ENCODE measurements around the gene MIEN1.
"Not testable (repeated sequence)": the region's sequence is repeated elsewhere in the genome, so short reads cannot be mapped to it uniquely, and the experiment has no call there.

MIEN1 gene

GRCh38 chr17:39755554-39756379, 25.4 kb upstream of the MIEN1 start:
- no peak for DNase-seq

- DNase-seq, result no peak
Measured at GRCh38 chr17:39754958-39755553, 24.7 kb upstream of the MIEN1 start.

DNA sequence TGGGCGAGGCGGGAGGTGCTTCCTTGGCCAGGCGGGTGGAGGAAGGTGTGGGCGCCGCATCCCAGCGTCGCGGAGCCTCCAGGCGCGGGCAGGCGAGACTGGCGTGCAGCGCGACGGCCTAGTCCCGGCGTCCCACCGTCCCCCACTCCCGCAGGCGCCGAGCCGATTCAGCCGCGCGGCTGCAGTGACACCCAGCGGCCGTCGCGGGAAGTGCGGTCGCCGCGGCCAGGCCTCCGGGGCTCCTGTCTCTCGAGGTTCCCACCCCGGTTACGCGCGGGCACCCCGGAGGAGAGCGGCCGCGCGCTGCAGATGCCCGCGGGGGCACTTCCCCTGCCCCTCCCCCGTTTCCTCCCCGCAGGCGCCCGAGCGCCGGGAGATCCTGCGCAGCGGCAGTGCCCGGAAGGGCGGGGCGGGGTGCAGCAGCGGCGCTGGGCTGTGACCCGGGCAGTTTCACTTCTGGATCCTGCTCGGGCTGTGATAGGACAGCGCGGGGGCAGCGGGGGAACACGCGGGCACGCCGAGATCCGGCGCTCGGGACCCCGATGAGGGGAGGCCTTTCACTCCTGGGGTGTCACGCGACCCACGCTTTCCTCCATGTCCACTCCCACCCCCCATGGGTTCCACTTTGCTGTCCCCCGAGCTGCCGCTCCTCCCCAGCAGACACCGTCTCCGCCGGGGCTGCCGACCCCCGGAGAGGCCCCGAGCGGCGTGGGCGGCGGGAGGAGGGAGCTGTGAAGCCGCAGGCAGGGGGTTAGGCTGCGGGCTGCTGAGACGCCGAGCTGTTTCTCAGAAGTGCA, 24.0 kb upstream of the MIEN1 start:
- peak; percentile 21 for DNase-seq

GRCh38 chr17:39753514-39754160, 23.3 kb upstream of the MIEN1 start:
- DNase-seq, result no peak

DNA sequence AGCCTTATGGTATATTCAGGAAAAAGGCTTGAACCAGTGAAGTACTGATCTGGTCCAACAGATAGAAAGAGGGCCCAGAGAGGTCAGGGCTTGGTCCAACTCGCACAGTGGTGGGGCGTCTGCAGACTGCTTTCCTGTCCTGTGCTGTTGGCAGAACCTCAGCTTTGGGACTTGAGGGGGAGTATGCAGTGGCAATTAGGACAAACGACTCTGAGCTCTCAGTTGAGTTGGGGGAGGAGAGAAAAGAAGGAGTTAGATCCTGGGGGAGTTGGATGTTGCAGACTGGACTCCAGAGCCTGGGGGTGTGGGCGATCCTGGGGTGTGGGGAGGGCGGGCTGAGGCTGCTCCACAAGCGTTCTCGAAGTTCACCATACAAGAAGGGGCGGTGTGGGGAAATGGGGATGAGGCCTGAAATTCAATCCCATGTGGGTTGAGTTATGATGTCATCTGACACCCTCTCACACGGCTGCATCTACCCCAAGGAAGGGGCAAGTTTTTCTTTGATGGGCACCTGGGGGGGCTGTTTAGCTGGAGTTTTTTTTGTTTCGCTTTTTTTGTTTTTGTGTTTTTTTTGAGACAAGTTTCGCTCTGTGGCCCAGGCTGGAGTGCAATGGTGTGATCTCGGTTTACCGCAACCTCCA, 22.0 kb upstream of the MIEN1 start:
- no peak for DNase-seq

GRCh38 chr17:39751637-39752036, 21.3 kb upstream of the MIEN1 start:
- no peak for DNase-seq

- DNase-seq, result no peak
Measured at GRCh38 chr17:39751016-39751543, 20.7 kb upstream of the MIEN1 start.

GRCh38 chr17:39750131-39751015, 20.0 kb upstream of the MIEN1 start:
- no peak for DNase-seq

- not testable (repeated sequence) for DNase-seq
Measured at GRCh38 chr17:39748444-39749034, 18.2 kb upstream of the MIEN1 start.

DNA sequence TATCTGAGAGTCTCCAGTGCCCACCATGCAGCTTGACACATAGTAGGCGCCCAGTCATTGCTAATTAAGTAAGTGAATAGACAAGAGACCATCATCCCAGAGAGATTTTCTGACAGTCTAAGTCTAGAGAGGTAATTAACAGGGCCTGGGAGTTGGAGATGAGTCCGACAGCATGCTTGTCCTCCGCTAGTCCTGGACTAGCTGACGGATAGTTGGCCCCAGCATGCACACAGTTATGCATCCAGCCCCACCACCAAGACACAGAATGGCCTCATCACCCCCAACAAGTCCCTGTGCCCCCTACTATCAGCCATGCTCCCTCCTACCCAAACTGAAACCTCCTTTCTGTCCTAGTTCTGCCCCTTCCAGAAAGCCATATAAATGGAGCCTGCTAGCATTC, 17.4 kb upstream of the MIEN1 start:
- no peak for DNase-seq

DNA sequence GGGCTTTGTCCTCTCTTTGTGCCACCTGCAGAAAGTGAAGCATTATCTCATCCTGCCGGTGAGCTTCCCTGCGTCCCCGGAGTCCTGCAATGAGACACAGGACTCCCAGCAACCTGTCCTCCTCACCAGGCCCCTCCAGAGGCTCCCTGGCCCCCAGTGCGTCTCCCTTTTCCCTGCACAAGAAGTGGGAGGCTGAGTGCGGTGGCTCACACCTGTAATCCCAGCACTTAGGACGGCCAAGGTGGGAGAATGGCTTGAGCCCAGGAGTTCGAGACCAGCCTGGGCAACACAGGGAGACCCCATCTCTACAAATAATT, 15.8 kb upstream of the MIEN1 start:
- DNase-seq, result no peak

DNA sequence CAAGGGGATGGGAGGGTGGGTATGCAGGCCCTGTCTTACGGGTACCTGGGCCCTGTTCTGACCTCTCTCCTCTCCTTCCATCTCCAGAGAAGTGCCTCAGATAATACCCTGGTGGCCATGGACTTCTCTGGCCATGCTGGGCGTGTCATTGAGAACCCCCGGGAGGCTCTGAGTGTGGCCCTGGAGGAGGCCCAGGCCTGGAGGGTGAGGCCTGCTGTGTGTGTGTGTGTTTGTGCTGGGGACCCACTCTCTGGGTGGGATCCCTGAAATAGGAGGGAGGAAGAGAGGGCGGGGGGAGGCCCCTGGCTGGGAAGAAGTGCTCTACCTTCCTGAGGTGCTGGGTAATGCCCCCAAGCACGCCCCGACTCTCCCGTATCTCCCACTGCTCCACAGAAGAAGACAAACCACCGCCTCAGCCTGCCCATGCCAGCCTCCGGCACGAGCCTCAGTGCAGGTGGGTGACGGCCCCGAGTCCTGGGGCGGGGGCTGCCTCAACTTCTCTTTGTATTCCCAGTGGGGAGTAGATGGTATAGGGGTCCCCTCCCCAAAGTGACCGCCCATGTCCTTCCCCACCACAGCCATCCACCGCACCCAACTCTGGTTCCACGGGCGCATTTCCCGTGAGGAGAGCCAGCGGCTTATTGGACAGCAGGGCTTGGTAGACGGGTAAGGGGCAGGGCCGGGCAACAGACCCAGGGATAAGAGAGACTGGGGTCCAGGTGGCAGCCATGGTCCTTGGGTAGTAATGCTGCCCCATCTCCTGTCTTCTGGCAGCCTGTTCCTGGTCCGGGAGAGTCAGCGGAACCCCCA, 15.2 kb upstream of the MIEN1 start:
- DNase-seq, result no peak

- no peak for DNase-seq
Measured at GRCh38 chr17:39744836-39745215, 14.5 kb upstream of the MIEN1 start.

- DNase-seq, result no peak
Measured at GRCh38 chr17:39744075-39744835, 13.9 kb upstream of the MIEN1 start.

DNA sequence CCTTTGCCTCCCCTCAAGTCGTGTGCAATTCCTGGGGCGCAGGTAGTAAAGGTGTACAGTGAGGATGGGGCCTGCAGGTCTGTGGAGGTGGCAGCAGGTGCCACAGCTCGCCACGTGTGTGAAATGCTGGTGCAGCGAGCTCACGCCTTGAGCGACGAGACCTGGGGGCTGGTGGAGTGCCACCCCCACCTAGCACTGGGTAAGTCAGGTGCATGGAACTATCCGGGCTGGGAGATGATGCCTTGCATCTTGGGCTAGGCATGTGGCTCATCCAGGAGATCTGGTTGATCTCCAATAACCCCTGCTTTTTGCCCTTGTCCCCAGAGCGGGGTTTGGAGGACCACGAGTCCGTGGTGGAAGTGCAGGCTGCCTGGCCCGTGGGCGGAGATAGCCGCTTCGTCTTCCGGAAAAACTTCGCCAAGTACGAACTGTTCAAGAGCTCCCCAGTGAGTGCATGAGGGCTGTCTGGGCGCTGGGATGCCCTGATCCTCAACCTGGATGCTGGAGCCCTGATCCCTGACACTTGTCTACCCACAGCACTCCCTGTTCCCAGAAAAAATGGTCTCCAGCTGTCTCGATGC, 12.6 kb upstream of the MIEN1 start:
- no peak for DNase-seq

GRCh38 chr17:39742126-39742855, 12.0 kb upstream of the MIEN1 start:
- DNase-seq, result no peak

- no peak for DNase-seq
Measured at GRCh38 chr17:39740357-39741111, 10.2 kb upstream of the MIEN1 start.

DNA sequence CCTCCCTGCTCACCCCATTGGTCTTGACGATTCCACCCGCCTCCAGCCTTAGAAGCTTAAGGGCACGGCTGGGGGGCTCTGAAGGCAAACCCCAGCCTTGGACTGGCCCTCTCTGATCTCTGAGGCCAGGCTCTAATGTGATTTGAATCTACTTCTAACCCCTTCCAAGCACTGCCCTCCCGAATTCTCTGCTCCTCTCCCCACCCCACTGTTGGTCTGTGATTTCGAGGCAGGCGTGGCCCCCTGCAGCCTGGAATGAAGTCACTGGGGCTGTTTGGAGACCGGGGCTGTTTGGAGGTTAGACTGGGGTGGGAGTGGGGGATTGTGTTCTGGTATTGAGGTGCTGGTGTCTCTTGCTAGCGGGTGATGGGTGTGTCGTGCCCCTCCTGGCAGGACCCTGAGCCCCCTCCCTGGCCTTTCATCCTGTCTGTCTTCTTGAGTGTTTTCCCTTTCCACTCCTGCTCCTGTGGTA, 9.6 kb upstream of the MIEN1 start:
- no peak for DNase-seq
